Measurements from ENCODE around the gene SLC38A3.

GRCh38 chr3:50235716-50236483 lies 30.8 kb downstream of the SLC38A3 start, which contains the start of gene GNAI2:
- no peak for TF ChIP-seq CTCF (IDR thresholded peaks at IDR 0.05)
- peak; percentile 85 for TF ChIP-seq POLR2A (IDR thresholded peaks at IDR 0.05; ENCODE audit: low read depth)
- peak; percentile 86 to 97 for TF ChIP-seq POLR2AphosphoS5 (IDR thresholded peaks at IDR 0.05)
